M059J (cell line): Measurements from ENCODE around the gene TMEM98. TPM values are rescaled to one million over a fixed set of nuclear protein-coding genes. Genes with fewer than 3 reads are reported as not detected.
"Not testable (repeated sequence)": the region's sequence is repeated elsewhere in the genome, so short reads cannot be mapped to it uniquely, and the experiment has no call there.

Experiments used
- DNase-seq: peaks from one replicate; pipeline ENCODE4 v3.0.0-alpha.2; 2012; ENCODE audit warnings: low read depth
- total RNA-seq: library from RNA; depleted of rRNA; stranded (reverse); fragments of >200 nt; shearing (Covaris generic); gene quantifications from 2 replicates; pipeline ENCODE4 v1.2.3, GENCODE V29; 2014

Gene TMEM98
- total RNA-seq, 1 experiment from 2014 or later: 0.22 TPM

GRCh38 chr17:32914181-32914580 lies 13.8 kb upstream of the TMEM98 start:
- no peak for DNase-seq

- no peak for DNase-seq
These were observed 12.7 kb upstream of the TMEM98 start for GRCh38 chr17:32915245-32915644.

GRCh38 chr17:32916134-32916533 lies 11.8 kb upstream of the TMEM98 start:
- DNase-seq: no peak

GRCh38 chr17:32917081-32917480 lies 10.9 kb upstream of the TMEM98 start:
- DNase-seq: no peak

GRCh38 chr17:32917842-32918241 lies 10.1 kb upstream of the TMEM98 start:
- DNase-seq: no peak

GRCh38 chr17:32919876-32920275 lies 8.1 kb upstream of the TMEM98 start:
- DNase-seq: not testable (repeated sequence)

GRCh38 chr17:32920293-32920692 lies 7.7 kb upstream of the TMEM98 start:
- no peak for DNase-seq

GRCh38 chr17:32921017-32921416 lies 6.9 kb upstream of the TMEM98 start:
- DNase-seq: no peak

GRCh38 chr17:32923905-32924304 lies 4.0 kb upstream of the TMEM98 start:
- not testable (repeated sequence) for DNase-seq

- no peak for DNase-seq
These were observed 1.8 kb upstream of the TMEM98 start for GRCh38 chr17:32926183-32926582.

- DNase-seq: not testable (repeated sequence)
These were observed 1.2 kb upstream of the TMEM98 start for GRCh38 chr17:32926789-32927188.

GRCh38 chr17:32927201-32927723 lies 691 bp upstream of the TMEM98 start:
- DNase-seq: no peak

- no peak for DNase-seq
These were observed 908 bp downstream of the TMEM98 start for GRCh38 chr17:32928586-32929535.

GRCh38 chr17:32929588-32929987 lies 1.6 kb downstream of the TMEM98 start:
- DNase-seq: no peak

GRCh38 chr17:32930512-32930911 lies 2.6 kb downstream of the TMEM98 start:
- no peak for DNase-seq

- DNase-seq: no peak
These were observed 3.7 kb downstream of the TMEM98 start for GRCh38 chr17:32931686-32932085.

GRCh38 chr17:32933881-32934280 lies 5.9 kb downstream of the TMEM98 start:
- DNase-seq: no peak

GRCh38 chr17:32935726-32936125 lies 7.8 kb downstream of the TMEM98 start:
- DNase-seq: no peak

GRCh38 chr17:32936186-32936893 lies 8.4 kb downstream of the TMEM98 start:
- DNase-seq: no peak

- DNase-seq: peak; percentile 22
These were observed 9.0 kb downstream of the TMEM98 start for GRCh38 chr17:32936894-32937500.

- no peak for DNase-seq
These were observed 12.9 kb downstream of the TMEM98 start for GRCh38 chr17:32940706-32941390.
